Mucosa of stomach (tissue), 1 donor: Measurements from ENCODE around the gene KRTAP5-7.

Source experiments
- H3K27me3 ChIP-seq: one replicate; pipeline ENCODE4 v1.7.0; 2013; ENCODE audit warnings: mild to moderate bottlenecking, low read length; ENCODE audit not compliant: control insufficient read depth, insufficient read depth
- H3K36me3 ChIP-seq: one replicate; pipeline ENCODE4 v1.7.0; 2013; ENCODE audit warnings: low read length; ENCODE audit not compliant: control insufficient read depth, insufficient read depth
- H3K4me1 ChIP-seq: one replicate; pipeline ENCODE4 v1.7.0; 2013; ENCODE audit warnings: mild to moderate bottlenecking, low read length; ENCODE audit not compliant: control insufficient read depth, insufficient read depth
- H3K4me3 ChIP-seq: one replicate; pipeline ENCODE4 v1.7.0; 2013; ENCODE audit warnings: low read length
- H3K9ac ChIP-seq: one replicate; pipeline ENCODE4 v1.7.0; 2013; ENCODE audit warnings: mild to moderate bottlenecking, low read length, moderate library complexity
- H3K9me3 ChIP-seq: one replicate; pipeline ENCODE4 v1.7.0; 2013; ENCODE audit warnings: mild to moderate bottlenecking, low read length, moderate library complexity; ENCODE audit not compliant: control insufficient read depth
- donor health status: Pancreatic carcinoma.

KRTAP5-7 gene

GRCh38 chr11:71488681-71489270 is 38.3 kb upstream of the KRTAP5-7 start:
- H3K4me3 ChIP-seq, result no peak overlapping the region
- H3K36me3 ChIP-seq, result peaks cover 11% of the 10 kb centered on the region
- no peaks in the 10 kb centered on the region for H3K9me3 ChIP-seq
- H3K27me3 ChIP-seq, result no peaks in the 10 kb centered on the region
- no peak overlapping the region for H3K9ac ChIP-seq
- no peaks in the 10 kb centered on the region for H3K4me1 ChIP-seq

GRCh38 chr11:71489311-71490043 is 37.6 kb upstream of the KRTAP5-7 start:
- Histone ChIP-seq H3K9me3 (no peaks in the 10 kb centered on the region), H3K4me3 (no peak overlapping the region), H3K9ac (no peak overlapping the region), H3K36me3 (peaks cover 9% of the 10 kb centered on the region), H3K27me3 (no peaks in the 10 kb centered on the region), H3K4me1 (no peaks in the 10 kb centered on the region)

GRCh38 chr11:71490044-71490730 is 36.9 kb upstream of the KRTAP5-7 start:
- H3K27me3 ChIP-seq, result no peaks in the 10 kb centered on the region
- H3K9ac ChIP-seq, result no peak overlapping the region
- peaks cover 9% of the 10 kb centered on the region for H3K36me3 ChIP-seq
- no peaks in the 10 kb centered on the region for H3K4me1 ChIP-seq
- no peak overlapping the region for H3K4me3 ChIP-seq
- H3K9me3 ChIP-seq, result no peaks in the 10 kb centered on the region

- Histone ChIP-seq H3K9me3 (no peaks in the 10 kb centered on the region), H3K27me3 (no peaks in the 10 kb centered on the region), H3K4me1 (no peaks in the 10 kb centered on the region), H3K4me3 (no peak overlapping the region), H3K36me3 (peaks cover 9% of the 10 kb centered on the region), H3K9ac (no peak overlapping the region)
Observed at GRCh38 chr11:71490731-71491390, 36.2 kb upstream of the KRTAP5-7 start.

GRCh38 chr11:71491531-71491930 is 35.5 kb upstream of the KRTAP5-7 start:
- Histone ChIP-seq H3K9ac (no peak overlapping the region), H3K9me3 (no peaks in the 10 kb centered on the region), H3K4me3 (no peak overlapping the region), H3K36me3 (peaks cover 4% of the 10 kb centered on the region), H3K4me1 (no peaks in the 10 kb centered on the region), H3K27me3 (no peaks in the 10 kb centered on the region)

- Histone ChIP-seq H3K9ac (no peak overlapping the region), H3K4me3 (no peak overlapping the region), H3K36me3 (peaks cover 4% of the 10 kb centered on the region), H3K4me1 (no peaks in the 10 kb centered on the region), H3K9me3 (no peaks in the 10 kb centered on the region), H3K27me3 (no peaks in the 10 kb centered on the region)
Observed at GRCh38 chr11:71491940-71492339, 35.1 kb upstream of the KRTAP5-7 start.

GRCh38 chr11:71495286-71496230 is 31.5 kb upstream of the KRTAP5-7 start:
- no peak overlapping the region for H3K4me3 ChIP-seq
- no peak overlapping the region for H3K9ac ChIP-seq
- H3K9me3 ChIP-seq, result no peaks in the 10 kb centered on the region
- peaks cover 10% of the 10 kb centered on the region for H3K36me3 ChIP-seq
- H3K27me3 ChIP-seq, result no peaks in the 10 kb centered on the region
- H3K4me1 ChIP-seq, result peaks cover 4% of the 10 kb centered on the region

GRCh38 chr11:71496421-71496820 is 30.6 kb upstream of the KRTAP5-7 start:
- no peak overlapping the region for H3K9ac ChIP-seq
- H3K4me3 ChIP-seq, result no peak overlapping the region
- H3K27me3 ChIP-seq, result no peaks in the 10 kb centered on the region
- H3K9me3 ChIP-seq, result no peaks in the 10 kb centered on the region
- H3K36me3 ChIP-seq, result peaks cover 13% of the 10 kb centered on the region
- peaks cover 5% of the 10 kb centered on the region for H3K4me1 ChIP-seq

- H3K27me3 ChIP-seq, result no peaks in the 10 kb centered on the region
- peaks cover 5% of the 10 kb centered on the region for H3K4me1 ChIP-seq
- peaks cover 13% of the 10 kb centered on the region for H3K36me3 ChIP-seq
- H3K4me3 ChIP-seq, result no peak overlapping the region
- no peaks in the 10 kb centered on the region for H3K9me3 ChIP-seq
- H3K9ac ChIP-seq, result no peak overlapping the region
Observed at GRCh38 chr11:71498091-71498490, 29.0 kb upstream of the KRTAP5-7 start.

- Histone ChIP-seq H3K27me3 (no peaks in the 10 kb centered on the region), H3K9me3 (no peaks in the 10 kb centered on the region), H3K4me3 (no peak overlapping the region), H3K4me1 (peaks cover 5% of the 10 kb centered on the region), H3K9ac (no peak overlapping the region), H3K36me3 (peaks cover 13% of the 10 kb centered on the region)
Observed at GRCh38 chr11:71499125-71499524, 27.9 kb upstream of the KRTAP5-7 start.

- Histone ChIP-seq H3K4me3 (no peak overlapping the region), H3K27me3 (no peaks in the 10 kb centered on the region), H3K9ac (no peak overlapping the region), H3K9me3 (no peaks in the 10 kb centered on the region), H3K4me1 (peaks cover 5% of the 10 kb centered on the region), H3K36me3 (peaks cover 13% of the 10 kb centered on the region)
Observed at GRCh38 chr11:71499546-71499945, 27.5 kb upstream of the KRTAP5-7 start.
